Activated CD4-positive, alpha-beta T cell treated with anti-CD3 and anti-CD28 coated beads, Interleukin-2, amount 50 U/mL, for 48 hours (primary cell): ENCODE data around the gene LCTL.

ENCODE experiments used
- DNase-seq, 2 experiments: peaks; one replicate each; pipeline ENCODE4 v3.0.0-alpha.2; 2020

Gene LCTL

GRCh38 chr15:66498501-66499386 lies 67.1 kb downstream of the LCTL start:
- no peak for DNase-seq
